GM12864 (cell line): Measurements from ENCODE around the gene PDHB.

ENCODE experiments used
- DNase-seq: peaks from one replicate; pipeline ENCODE4 v3.0.0-alpha.2; 2011; ENCODE audit warnings: low read depth
- H3K4me3 ChIP-seq: 2 replicates; pipeline ENCODE4 v1.5.1; 2011; ENCODE audit warnings: mild to moderate bottlenecking, low read depth, low read length, control low read depth
- TF ChIP-seq, protein P1 (sequence below): IDR thresholded peaks from 2 replicates; pipeline ENCODE4 v1.5.1; 2011; ENCODE audit warnings: low read depth, mild to moderate bottlenecking, moderate library complexity, low read length, control low read depth, inconsistent platforms; ENCODE audit errors: missing control alignments

PDHB gene

GRCh38 chr3:58387650-58388546 is 45.7 kb downstream of the PDHB start:
- TF ChIP-seq, protein P1, sequence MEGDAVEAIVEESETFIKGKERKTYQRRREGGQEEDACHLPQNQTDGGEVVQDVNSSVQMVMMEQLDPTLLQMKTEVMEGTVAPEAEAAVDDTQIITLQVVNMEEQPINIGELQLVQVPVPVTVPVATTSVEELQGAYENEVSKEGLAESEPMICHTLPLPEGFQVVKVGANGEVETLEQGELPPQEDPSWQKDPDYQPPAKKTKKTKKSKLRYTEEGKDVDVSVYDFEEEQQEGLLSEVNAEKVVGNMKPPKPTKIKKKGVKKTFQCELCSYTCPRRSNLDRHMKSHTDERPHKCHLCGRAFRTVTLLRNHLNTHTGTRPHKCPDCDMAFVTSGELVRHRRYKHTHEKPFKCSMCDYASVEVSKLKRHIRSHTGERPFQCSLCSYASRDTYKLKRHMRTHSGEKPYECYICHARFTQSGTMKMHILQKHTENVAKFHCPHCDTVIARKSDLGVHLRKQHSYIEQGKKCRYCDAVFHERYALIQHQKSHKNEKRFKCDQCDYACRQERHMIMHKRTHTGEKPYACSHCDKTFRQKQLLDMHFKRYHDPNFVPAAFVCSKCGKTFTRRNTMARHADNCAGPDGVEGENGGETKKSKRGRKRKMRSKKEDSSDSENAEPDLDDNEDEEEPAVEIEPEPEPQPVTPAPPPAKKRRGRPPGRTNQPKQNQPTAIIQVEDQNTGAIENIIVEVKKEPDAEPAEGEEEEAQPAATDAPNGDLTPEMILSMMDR: no peak
- DNase-seq: no peak
- H3K4me3 ChIP-seq: no peak overlapping the region

GRCh38 chr3:58386626-58387365 is 46.8 kb downstream of the PDHB start:
- TF ChIP-seq, protein P1: no peak
- H3K4me3 ChIP-seq: no peak overlapping the region
- no peak for DNase-seq

DNA sequence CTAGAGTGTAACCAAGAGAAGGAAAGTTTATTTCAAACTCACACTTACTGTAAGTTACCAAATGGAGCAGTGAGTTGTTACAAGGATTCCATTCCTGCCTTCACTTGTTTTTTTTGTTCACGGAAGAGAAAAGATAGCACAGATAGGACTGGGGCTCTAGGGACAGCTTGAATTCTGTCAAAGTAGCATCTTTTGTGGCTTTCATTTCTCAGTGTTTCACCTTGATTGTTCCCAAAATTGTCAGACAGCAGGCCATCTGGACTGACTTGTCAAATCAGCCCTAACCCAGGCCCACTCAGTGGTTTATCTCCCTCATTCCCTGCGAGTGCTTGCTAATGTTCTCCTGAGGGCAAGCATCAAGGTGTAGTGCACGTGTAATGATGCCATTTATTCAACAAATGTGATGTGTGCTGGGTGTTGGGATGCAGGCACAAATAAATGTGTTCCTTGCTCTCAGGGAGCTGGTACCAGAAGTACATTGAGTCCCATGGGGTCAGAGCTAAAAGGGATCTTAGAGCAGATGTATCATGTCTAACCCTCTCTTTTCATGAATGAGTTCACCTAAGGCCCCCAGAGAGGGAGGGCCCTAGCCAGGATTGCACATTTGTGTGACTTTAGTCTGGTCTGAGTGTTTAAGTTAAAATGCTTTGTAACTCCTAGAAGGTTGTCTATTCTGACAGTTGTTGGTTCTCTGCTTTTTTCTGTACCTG is 49.1 kb downstream of the PDHB start:
- no peak overlapping the region for H3K4me3 ChIP-seq
- DNase-seq: no peak
- TF ChIP-seq, protein P1: no peak

DNA sequence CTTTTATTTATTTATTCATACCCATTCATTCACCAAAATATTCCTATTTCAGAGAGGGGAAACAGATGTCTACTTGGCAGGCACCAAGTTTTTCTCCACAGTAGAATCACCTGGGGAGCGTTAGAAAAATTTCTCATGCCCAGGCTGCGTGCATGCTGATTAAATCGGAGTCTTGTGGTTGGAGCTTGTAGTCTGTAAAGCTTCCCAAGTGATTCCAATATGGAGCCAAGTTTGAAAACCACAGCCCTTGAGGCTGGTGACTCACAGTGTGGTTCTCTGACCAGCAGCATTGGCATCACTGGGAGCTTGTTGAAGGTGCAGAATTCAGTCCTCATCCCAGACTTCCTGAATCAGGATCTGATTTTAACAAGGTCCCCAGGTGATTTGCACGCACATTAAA is 49.7 kb downstream of the PDHB start:
- DNase-seq: no peak
- H3K4me3 ChIP-seq: no peak overlapping the region
- TF ChIP-seq, protein P1: no peak

- no peak for DNase-seq
- no peak overlapping the region for H3K4me3 ChIP-seq
- TF ChIP-seq, protein P1: no peak
Measured at GRCh38 chr3:58383476-58383875, 50.2 kb downstream of the PDHB start.

DNA sequence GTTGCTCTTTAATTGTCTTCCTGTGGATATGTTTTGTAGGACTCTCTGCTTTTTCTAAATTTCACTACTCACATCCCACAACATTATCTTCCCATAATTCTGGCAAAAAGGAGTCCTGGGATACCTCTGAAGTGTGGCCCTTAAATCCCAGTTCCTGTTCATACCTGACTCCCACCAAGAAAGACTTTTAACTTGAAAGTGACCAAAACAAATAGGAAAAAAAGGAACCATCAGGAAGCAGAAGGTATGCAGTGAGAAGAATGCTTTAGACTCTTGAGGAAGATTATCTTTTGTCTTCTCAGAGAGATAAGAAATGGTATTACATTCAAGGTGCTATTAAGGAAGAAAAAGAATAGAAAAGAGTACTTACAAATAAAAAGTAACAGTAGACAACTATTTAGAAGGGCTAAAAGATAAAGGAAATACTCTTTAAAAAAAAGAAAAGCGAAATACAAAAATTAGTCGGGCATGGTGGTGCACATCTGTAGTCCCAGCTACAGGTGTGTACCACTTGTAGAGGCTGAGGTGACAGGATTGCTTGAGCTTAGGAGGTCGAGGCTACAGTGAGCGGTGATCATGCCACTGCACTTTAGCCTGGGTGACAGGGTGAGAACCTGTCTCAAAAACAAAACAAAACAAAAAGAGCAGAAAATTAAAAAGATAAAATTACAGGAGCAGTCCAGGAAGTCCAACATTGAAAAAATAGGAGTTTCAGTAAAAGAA is 54.1 kb downstream of the PDHB start:
- no peak overlapping the region for H3K4me3 ChIP-seq
- no peak for DNase-seq
- TF ChIP-seq, protein P1: no peak
